Osteocyte (in vitro differentiated cells): ENCODE results near the gene PARK7. TPM values are rescaled to one million over a fixed set of nuclear protein-coding genes. Genes with fewer than 3 reads are reported as not detected.

ENCODE experiments used
- DNase-seq: peaks from one replicate; pipeline ENCODE4 v3.0.0; 2021; ENCODE audit warnings: mixed read lengths; ENCODE audit not compliant: unreplicated experiment; ENCODE audit errors: extremely low spot score
- H3K27ac Mint-ChIP-seq: one replicate; pipeline ENCODE4 v1.8.0; 2021; ENCODE audit warnings: mild to moderate bottlenecking, mixed read lengths; ENCODE audit not compliant: unreplicated experiment
- H3K27me3 Mint-ChIP-seq: one replicate; pipeline ENCODE4 v1.8.0; 2021; ENCODE audit warnings: mixed read lengths; ENCODE audit not compliant: unreplicated experiment
- H3K36me3 Mint-ChIP-seq: one replicate; pipeline ENCODE4 v1.8.0; 2021; ENCODE audit warnings: mixed read lengths; ENCODE audit not compliant: unreplicated experiment
- H3K4me1 Mint-ChIP-seq: one replicate; pipeline ENCODE4 v1.8.0; 2021; ENCODE audit warnings: mixed read lengths; ENCODE audit not compliant: unreplicated experiment
- H3K4me3 Mint-ChIP-seq: one replicate; pipeline ENCODE4 v1.8.0; 2021; ENCODE audit warnings: mild to moderate bottlenecking, moderate library complexity, mixed read lengths; ENCODE audit not compliant: unreplicated experiment
- H3K9me3 Mint-ChIP-seq: one replicate; pipeline ENCODE4 v1.8.0; 2021; ENCODE audit warnings: mixed read lengths; ENCODE audit not compliant: unreplicated experiment
- total RNA-seq: library from RNA; stranded (reverse); gene quantifications from 2 replicates; pipeline ENCODE4 v1.2.1, GENCODE V29; 2021
- TF ChIP-seq, protein P1 (sequence below): fragments of 200-600 bp; sonication (generic); IDR thresholded peaks from 2 replicates; pipeline ENCODE4 v1.5.0; 2021; ENCODE audit warnings: antibody characterized with exemption, mild to moderate bottlenecking, moderate library complexity

The PARK7 gene
- total RNA-seq, 1 donor from 2014 or later: 263 TPM

DNA sequence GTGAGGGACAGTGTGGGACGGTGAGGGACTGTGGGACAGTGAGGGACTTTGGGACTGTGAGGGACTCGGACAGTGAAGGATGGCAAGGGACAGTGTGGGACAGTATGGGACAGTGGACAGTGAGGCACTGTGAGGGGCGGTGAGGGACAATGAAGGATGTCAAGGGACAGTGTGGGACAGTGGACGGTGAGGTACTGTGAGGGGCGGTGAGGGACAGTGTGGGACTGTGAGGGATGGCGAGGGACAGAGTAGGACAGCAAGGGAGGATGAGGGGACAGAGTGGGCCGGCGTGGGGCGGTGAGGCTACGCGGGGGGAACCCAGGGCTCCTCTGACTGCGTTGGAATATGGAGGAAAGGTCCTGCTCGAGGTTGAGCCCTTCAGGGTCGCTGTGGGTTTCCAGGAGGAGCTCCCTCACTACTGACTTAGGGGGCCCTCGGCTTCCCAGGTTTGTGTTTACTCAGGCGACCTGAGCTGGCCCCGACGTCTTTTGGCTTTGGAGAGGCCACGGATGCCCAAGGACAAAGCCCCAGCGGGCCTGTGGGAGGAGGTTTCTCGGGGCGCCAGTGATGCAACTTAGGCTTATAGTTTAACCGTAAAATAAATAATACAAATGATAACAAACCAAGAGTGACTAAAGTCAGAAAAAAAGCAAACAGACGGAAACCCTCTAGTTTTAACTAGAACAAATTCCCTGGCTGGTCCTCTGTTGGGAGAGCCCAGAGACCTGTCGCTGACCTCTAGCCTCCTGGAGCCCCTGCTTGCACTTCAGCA lies 65.7 kb downstream of the PARK7 start:
- TF ChIP-seq, protein P1, sequence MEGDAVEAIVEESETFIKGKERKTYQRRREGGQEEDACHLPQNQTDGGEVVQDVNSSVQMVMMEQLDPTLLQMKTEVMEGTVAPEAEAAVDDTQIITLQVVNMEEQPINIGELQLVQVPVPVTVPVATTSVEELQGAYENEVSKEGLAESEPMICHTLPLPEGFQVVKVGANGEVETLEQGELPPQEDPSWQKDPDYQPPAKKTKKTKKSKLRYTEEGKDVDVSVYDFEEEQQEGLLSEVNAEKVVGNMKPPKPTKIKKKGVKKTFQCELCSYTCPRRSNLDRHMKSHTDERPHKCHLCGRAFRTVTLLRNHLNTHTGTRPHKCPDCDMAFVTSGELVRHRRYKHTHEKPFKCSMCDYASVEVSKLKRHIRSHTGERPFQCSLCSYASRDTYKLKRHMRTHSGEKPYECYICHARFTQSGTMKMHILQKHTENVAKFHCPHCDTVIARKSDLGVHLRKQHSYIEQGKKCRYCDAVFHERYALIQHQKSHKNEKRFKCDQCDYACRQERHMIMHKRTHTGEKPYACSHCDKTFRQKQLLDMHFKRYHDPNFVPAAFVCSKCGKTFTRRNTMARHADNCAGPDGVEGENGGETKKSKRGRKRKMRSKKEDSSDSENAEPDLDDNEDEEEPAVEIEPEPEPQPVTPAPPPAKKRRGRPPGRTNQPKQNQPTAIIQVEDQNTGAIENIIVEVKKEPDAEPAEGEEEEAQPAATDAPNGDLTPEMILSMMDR: no peak
- Mint-ChIP-seq H3K9me3 (no peaks in the 10 kb centered on the region), H3K27ac (peak overlapping the region; percentile 96), H3K36me3 (peaks cover 5% of the 10 kb centered on the region), H3K4me3 (peak overlapping the region; percentile 84), H3K27me3 (no peaks in the 10 kb centered on the region), H3K4me1 (peaks cover 62% of the 10 kb centered on the region)
- no peak for DNase-seq

DNA sequence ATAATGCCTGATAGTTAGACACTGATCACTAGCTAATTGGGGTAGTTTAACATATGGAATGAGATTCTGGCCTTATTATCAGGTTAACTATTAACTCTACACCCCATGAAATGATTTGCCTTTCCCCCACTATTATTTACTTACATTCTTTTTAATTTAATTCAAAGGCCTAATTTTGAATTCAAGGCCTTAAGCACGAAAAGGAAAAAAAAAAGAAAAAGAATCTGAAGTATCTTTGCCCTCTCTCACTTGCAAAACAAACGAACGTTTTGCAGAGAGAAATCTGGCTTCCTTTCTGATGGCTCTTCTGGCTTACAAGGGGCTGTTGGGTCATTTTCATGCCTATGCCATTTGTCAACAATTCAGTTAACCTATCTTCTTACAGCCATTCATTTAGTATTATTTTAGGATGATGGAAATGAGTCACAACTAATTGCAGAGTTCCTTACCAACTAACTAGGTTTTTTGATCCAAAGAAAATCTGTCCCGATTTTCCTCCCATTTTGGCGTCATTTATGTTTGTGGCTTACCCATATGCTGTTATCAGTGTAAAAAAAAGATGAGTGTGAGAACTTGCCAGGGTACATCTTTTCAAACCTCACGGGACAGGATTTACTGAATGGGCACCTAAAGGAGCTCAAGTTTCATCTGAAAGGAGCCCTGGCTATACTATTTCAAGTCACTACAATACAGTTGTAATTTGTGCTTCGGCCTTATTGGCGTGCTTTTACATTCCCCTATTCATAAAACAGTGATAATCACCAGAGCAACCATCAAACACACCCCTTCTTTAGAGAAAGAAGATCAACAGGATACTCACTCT lies 66.4 kb downstream of the PARK7 start:
- peak overlapping the region; percentile 96 for H3K27ac Mint-ChIP-seq
- H3K4me3 Mint-ChIP-seq: peak overlapping the region; percentile 84
- H3K36me3 Mint-ChIP-seq: peaks cover 5% of the 10 kb centered on the region
- TF ChIP-seq, protein P1: no peak
- H3K27me3 Mint-ChIP-seq: no peaks in the 10 kb centered on the region
- no peaks in the 10 kb centered on the region for H3K9me3 Mint-ChIP-seq
- peaks cover 57% of the 10 kb centered on the region for H3K4me1 Mint-ChIP-seq
- DNase-seq: no peak

DNA sequence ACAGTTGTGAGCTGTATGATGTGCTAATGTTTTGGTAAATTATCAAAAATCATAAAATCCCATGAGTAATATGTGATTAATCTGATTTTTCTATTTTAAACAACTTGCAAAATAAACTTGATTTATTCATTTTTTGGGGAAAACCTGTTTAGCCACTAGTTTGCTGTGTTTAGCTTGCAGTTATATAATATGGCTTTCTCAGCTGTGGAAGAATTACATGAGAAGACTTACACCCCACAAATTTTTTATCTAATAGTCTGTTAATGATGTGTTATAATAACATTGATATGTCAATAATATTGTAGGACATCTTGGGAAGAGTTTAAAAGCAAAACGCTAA lies 67.0 kb downstream of the PARK7 start:
- DNase-seq: no peak
- Mint-ChIP-seq H3K9me3 (no peaks in the 10 kb centered on the region), H3K27ac (peak overlapping the region; percentile 96), H3K27me3 (no peaks in the 10 kb centered on the region), H3K36me3 (peaks cover 5% of the 10 kb centered on the region), H3K4me1 (peaks cover 56% of the 10 kb centered on the region), H3K4me3 (no peak overlapping the region)
- TF ChIP-seq, protein P1: no peak

DNA sequence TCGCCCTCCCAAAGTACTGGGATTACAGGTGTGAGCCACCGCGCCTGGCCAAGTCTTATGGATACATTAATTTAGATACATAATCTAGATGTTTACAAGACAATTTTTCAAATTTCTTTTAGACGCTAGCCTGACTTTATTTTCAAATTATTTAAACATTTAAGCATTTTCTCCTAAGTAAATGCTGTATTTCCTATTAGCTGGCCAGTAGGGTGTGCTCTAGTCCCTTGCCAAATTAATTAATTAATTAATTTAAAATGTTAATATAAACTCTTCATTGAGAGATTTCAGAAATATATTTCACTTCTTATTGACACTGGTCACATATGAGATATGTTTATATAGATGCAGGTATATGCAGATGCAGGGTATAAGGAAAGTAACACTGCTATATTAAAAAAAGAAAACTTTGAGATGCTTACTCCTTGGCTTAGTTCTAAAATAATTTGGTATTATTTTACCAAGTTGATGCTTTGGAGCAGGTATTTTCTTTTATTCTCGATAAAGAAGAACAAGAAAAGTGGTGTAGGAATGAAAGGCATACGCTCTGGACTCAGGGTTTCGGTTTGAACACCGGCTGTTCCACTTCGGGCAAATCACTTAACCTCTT lies 69.8 kb downstream of the PARK7 start:
- Mint-ChIP-seq H3K36me3 (peaks cover 2% of the 10 kb centered on the region), H3K27ac (no peak overlapping the region), H3K9me3 (no peaks in the 10 kb centered on the region), H3K4me3 (no peak overlapping the region), H3K27me3 (no peaks in the 10 kb centered on the region), H3K4me1 (peaks cover 42% of the 10 kb centered on the region)
- TF ChIP-seq, protein P1: peak; percentile 75
- DNase-seq: no peak
